ENCODE results near the gene ZNF618. TPM values are rescaled to one million over a fixed set of nuclear protein-coding genes. Genes with fewer than 3 reads are reported as not detected.

Gene ZNF618
- polyA plus RNA-seq, 1 of the 3 experiments (the other 2 are of a cell fraction): 6.2 TPM

DNA sequence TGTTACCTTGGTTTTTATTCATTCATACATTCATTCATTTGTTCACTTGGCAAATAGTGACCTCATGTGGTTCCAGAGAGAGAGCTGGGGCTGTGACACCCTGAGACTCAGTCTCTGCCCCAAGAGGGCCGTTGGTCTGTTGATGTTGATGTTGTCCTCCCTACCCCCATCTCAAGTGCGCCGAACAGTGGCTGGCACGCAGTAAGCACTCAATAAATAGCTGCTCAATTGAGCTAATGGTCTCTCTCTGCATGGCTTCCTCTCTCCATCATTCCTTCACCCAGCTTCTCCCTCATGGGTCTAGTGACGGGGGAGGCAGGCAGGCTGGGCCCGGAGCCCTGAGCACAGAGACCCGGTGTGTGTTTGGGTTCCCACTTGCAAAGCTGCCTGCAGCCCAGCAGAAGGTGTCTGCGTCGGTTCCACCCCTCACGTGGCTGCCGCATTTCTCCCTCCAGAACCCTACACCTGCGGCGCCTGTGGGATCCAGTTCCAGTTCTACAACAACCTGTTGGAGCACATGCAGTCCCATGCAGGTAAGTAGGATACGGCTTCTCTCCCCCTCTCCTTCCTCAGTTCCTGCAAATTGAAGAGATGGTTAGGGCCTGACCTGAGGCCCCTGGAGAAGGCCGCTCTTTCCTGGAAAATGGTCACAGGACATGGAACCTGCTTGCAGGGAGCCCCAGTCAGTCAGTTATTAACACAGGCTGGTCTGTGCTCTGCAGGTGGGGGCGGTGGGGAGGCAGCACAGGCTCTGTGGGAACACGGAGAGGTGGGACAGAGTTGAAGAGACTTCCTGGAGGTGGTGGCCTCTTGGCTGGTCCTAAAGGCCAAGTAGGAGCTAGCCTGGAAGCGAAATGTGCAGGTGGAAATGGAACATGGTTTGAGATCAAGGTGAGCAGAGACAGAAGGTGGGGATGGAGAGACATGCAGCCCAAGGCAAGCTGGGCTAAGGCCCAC, 160.0 kb downstream of the ZNF618 start:
- no peak overlapping the region for H3K27ac ChIP-seq (ENCODE audit: low read depth in 2 of 2, low read length in 1 of 2)
- H3K9me2 ChIP-seq: no peaks in the 10 kb centered on the region
- no peaks in the 10 kb centered on the region for H3K79me2 ChIP-seq (ENCODE audit: insufficient read depth)
- ChIA-PET CTCF (interaction anchor here (0.9 to 1.0 kb wide), 3 partner anchors 11 to 254 kb away, joined by 3 to 5 read pairs (median 3); no protein-coding TSS in a partner anchor), POLR2A (no interaction called here)
- no peak overlapping the region for H3K4me2 ChIP-seq
- TF ChIP-seq, protein P1, sequence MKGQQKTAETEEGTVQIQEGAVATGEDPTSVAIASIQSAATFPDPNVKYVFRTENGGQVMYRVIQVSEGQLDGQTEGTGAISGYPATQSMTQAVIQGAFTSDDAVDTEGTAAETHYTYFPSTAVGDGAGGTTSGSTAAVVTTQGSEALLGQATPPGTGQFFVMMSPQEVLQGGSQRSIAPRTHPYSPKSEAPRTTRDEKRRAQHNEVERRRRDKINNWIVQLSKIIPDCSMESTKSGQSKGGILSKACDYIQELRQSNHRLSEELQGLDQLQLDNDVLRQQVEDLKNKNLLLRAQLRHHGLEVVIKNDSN (IDR thresholded peaks at IDR 0.05; ENCODE audit: borderline replicate concordance, low read depth): no peak
- TF ChIP-seq, protein P2, sequence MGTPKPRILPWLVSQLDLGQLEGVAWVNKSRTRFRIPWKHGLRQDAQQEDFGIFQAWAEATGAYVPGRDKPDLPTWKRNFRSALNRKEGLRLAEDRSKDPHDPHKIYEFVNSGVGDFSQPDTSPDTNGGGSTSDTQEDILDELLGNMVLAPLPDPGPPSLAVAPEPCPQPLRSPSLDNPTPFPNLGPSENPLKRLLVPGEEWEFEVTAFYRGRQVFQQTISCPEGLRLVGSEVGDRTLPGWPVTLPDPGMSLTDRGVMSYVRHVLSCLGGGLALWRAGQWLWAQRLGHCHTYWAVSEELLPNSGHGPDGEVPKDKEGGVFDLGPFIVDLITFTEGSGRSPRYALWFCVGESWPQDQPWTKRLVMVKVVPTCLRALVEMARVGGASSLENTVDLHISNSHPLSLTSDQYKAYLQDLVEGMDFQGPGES (IDR thresholded peaks at IDR 0.05; ENCODE audit: low read depth, low read length): no peak
- TF ChIP-seq RFX5 (IDR thresholded peaks at IDR 0.05; ENCODE audit: low read length): no peak
- no peak for TF ChIP-seq FOXJ3 (CRISPR knock-in tag; IDR thresholded peaks at IDR 0.05)
- H3K4me3 ChIP-seq (ENCODE audit: low read depth in 2 of 2, low read length in 1 of 2): no peak overlapping the region
- no peaks in the 10 kb centered on the region for H3F3A ChIP-seq (replicated peaks; ENCODE audit: insufficient read depth)
- H3K9ac ChIP-seq: no peak overlapping the region
- whole genome bisulfite sequencing (ENCODE audit: low lambda C conversion rate): 92% methylated on average over 18 of the region's 18 CpGs
- peaks cover 25 to 61% of the 10 kb centered on the region in 2 experiments for H3K36me3 ChIP-seq (replicated peaks in 1 of 2; ENCODE audit: control insufficient read depth in 1 of 2, insufficient read depth in 2 of 2, low read length in 1 of 2)
- no peak overlapping the region for H2AFZ ChIP-seq (ENCODE audit: low read depth)
- no peaks in the 10 kb centered on the region for H3K27me3 ChIP-seq (ENCODE audit: insufficient read depth)
- no peak for DNase-seq
- no peaks in the 10 kb centered on the region for H3K9me3 ChIP-seq
- no peaks in the 10 kb centered on the region; a peak in 1 of 4 replicates for H3K4me1 ChIP-seq (ENCODE audit: control insufficient read depth in 1 of 2, insufficient read depth in 2 of 2, low read depth in 1 of 2, low read length in 1 of 2)
- H4K20me1 ChIP-seq (ENCODE audit: insufficient read depth): no peaks in the 10 kb centered on the region

DNA sequence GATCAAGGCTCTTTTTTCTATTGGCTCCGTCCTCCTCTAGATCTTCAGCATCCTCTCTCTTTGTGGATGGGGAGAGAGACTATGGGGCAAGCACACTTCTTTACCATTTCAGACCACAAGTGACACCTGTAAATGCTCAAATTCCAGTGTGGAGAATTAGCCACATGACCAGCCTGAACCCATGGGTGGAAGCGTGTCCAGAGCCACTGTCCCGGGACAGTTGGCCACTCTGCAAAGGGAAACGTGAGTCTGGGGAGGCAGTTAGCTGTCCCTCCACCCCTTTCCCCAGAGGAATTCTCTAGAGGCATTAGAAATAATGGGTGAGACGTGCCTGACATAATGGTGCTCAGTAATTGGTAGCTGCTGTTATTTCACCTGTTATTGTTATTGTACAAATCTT, 161.1 kb downstream of the ZNF618 start:
- H3F3A ChIP-seq (replicated peaks; ENCODE audit: insufficient read depth): no peaks in the 10 kb centered on the region
- no peak overlapping the region for H3K27ac ChIP-seq (ENCODE audit: low read depth in 2 of 2, low read length in 1 of 2)
- ChIA-PET CTCF (interaction anchor here (0.6 to 1.0 kb wide), 2 partner anchors 10 to 18 kb away, joined by 3 to 6 read pairs; no protein-coding TSS in a partner anchor), POLR2A (no interaction called here)
- H3K9me2 ChIP-seq: no peaks in the 10 kb centered on the region
- DNase-seq: no peak
- no peaks in the 10 kb centered on the region for H4K20me1 ChIP-seq (ENCODE audit: insufficient read depth)
- peaks cover 25 to 54% of the 10 kb centered on the region in 2 experiments for H3K36me3 ChIP-seq (replicated peaks in 1 of 2; ENCODE audit: control insufficient read depth in 1 of 2, insufficient read depth in 2 of 2, low read length in 1 of 2)
- no peak overlapping the region for H3K9ac ChIP-seq
- TF ChIP-seq EZH2phosphoT487 (IDR thresholded peaks at IDR 0.05; ENCODE audit: borderline replicate concordance, low read depth) (no peak), RFX5 (IDR thresholded peaks at IDR 0.05; ENCODE audit: low read length) (no peak), RCOR1 (IDR thresholded peaks at IDR 0.05; ENCODE audit: low read length) (no peak), FOXM1 (IDR thresholded peaks at IDR 0.05; ENCODE audit: low read depth) (no peak)
- TF ChIP-seq, protein P3, sequence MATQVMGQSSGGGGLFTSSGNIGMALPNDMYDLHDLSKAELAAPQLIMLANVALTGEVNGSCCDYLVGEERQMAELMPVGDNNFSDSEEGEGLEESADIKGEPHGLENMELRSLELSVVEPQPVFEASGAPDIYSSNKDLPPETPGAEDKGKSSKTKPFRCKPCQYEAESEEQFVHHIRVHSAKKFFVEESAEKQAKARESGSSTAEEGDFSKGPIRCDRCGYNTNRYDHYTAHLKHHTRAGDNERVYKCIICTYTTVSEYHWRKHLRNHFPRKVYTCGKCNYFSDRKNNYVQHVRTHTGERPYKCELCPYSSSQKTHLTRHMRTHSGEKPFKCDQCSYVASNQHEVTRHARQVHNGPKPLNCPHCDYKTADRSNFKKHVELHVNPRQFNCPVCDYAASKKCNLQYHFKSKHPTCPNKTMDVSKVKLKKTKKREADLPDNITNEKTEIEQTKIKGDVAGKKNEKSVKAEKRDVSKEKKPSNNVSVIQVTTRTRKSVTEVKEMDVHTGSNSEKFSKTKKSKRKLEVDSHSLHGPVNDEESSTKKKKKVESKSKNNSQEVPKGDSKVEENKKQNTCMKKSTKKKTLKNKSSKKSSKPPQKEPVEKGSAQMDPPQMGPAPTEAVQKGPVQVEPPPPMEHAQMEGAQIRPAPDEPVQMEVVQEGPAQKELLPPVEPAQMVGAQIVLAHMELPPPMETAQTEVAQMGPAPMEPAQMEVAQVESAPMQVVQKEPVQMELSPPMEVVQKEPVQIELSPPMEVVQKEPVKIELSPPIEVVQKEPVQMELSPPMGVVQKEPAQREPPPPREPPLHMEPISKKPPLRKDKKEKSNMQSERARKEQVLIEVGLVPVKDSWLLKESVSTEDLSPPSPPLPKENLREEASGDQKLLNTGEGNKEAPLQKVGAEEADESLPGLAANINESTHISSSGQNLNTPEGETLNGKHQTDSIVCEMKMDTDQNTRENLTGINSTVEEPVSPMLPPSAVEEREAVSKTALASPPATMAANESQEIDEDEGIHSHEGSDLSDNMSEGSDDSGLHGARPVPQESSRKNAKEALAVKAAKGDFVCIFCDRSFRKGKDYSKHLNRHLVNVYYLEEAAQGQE (IDR thresholded peaks at IDR 0.05; ENCODE audit: low read depth, low read length): no peak
- TF ChIP-seq, protein P4, sequence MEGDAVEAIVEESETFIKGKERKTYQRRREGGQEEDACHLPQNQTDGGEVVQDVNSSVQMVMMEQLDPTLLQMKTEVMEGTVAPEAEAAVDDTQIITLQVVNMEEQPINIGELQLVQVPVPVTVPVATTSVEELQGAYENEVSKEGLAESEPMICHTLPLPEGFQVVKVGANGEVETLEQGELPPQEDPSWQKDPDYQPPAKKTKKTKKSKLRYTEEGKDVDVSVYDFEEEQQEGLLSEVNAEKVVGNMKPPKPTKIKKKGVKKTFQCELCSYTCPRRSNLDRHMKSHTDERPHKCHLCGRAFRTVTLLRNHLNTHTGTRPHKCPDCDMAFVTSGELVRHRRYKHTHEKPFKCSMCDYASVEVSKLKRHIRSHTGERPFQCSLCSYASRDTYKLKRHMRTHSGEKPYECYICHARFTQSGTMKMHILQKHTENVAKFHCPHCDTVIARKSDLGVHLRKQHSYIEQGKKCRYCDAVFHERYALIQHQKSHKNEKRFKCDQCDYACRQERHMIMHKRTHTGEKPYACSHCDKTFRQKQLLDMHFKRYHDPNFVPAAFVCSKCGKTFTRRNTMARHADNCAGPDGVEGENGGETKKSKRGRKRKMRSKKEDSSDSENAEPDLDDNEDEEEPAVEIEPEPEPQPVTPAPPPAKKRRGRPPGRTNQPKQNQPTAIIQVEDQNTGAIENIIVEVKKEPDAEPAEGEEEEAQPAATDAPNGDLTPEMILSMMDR (IDR thresholded peaks at IDR 0.05): no peak
- TF ChIP-seq, protein P5, sequence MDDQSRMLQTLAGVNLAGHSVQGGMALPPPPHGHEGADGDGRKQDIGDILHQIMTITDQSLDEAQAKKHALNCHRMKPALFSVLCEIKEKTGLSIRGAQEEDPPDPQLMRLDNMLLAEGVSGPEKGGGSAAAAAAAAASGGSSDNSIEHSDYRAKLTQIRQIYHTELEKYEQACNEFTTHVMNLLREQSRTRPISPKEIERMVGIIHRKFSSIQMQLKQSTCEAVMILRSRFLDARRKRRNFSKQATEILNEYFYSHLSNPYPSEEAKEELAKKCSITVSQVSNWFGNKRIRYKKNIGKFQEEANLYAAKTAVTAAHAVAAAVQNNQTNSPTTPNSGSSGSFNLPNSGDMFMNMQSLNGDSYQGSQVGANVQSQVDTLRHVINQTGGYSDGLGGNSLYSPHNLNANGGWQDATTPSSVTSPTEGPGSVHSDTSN (IDR thresholded peaks at IDR 0.05): no peak
- H2AFZ ChIP-seq (ENCODE audit: low read depth): no peak overlapping the region
- no peak overlapping the region for H3K4me2 ChIP-seq
- H3K79me2 ChIP-seq (ENCODE audit: insufficient read depth): no peaks in the 10 kb centered on the region
- H3K4me3 ChIP-seq (ENCODE audit: low read depth in 2 of 2, low read length in 1 of 2): no peak overlapping the region
- no peaks in the 10 kb centered on the region for H3K27me3 ChIP-seq (ENCODE audit: insufficient read depth)
- WGBS (ENCODE audit: low lambda C conversion rate): 94% methylated on average over 5 of the region's 5 CpGs
- no peaks in the 10 kb centered on the region for H3K9me3 ChIP-seq
- H3K4me1 ChIP-seq (ENCODE audit: control insufficient read depth in 1 of 2, insufficient read depth in 2 of 2, low read depth in 1 of 2, low read length in 1 of 2): no peaks in the 10 kb centered on the region; a peak in 1 of 4 replicates
